Astrocyte of the cerebellum (primary cell): ENCODE results near the gene TMEM50B.
A peak's percentile ranks its signal among the peaks of the same experiment; 100 is the strongest.

Experiments used
- DNase-seq: peaks from one replicate; pipeline ENCODE4 v3.0.0-alpha.2; 2011; ENCODE audit warnings: low read depth
- H3K4me3 ChIP-seq: 2 replicates; pipeline ENCODE4 v1.5.1; 2011; ENCODE audit warnings: mild to moderate bottlenecking, low read depth, low read length, moderate library complexity
- CTCF ChIP-seq: IDR thresholded peaks from 2 replicates; pipeline ENCODE4 v1.5.1; 2012; ENCODE audit warnings: low read length, low read depth, moderate library complexity, mild to moderate bottlenecking; ENCODE audit errors: missing control alignments
- in situ Hi-C: cut with HindIII; loops from 2 replicates; pipeline ENCODE4 v1.10.0; 2017; ENCODE audit warnings: low sequenced_read_pairs

The TMEM50B gene

GRCh38 chr21:33411949-33412430 lies 67.8 kb downstream of the TMEM50B start:
- DNase-seq = no peak
- in situ Hi-C loops = no loop called here
- TF ChIP-seq CTCF = no peak
- no peak overlapping the region for H3K4me3 ChIP-seq

- in situ Hi-C loops = no loop called here
- no peak for DNase-seq
- no peak for TF ChIP-seq CTCF
- no peak overlapping the region for H3K4me3 ChIP-seq
Observed at GRCh38 chr21:33406493-33406892, 73.3 kb downstream of the TMEM50B start.

GRCh38 chr21:33403786-33404585 lies 75.8 kb downstream of the TMEM50B start:
- H3K4me3 ChIP-seq = peak overlapping the region; percentile 75
- peak; percentile 19 for DNase-seq
- TF ChIP-seq CTCF = no peak
- in situ Hi-C loops = no loop called here

GRCh38 chr21:33403128-33403785 lies 76.5 kb downstream of the TMEM50B start, which contains the start of gene IFNGR2:
Gene IFNGR2 (plus strand): TSS chr21:33403413. CDS start chr21:33403544, 131 bp downstream.
- DNase-seq = no peak
- TF ChIP-seq CTCF = no peak
- H3K4me3 ChIP-seq = peak within 1 kb of the TSS; percentile 75
- in situ Hi-C loops = no loop called here

- no peak for TF ChIP-seq CTCF
- in situ Hi-C loops = no loop called here
- DNase-seq = no peak
- peak overlapping the region; percentile 75 for H3K4me3 ChIP-seq
Observed at GRCh38 chr21:33402001-33402979, 77.5 kb downstream of the TMEM50B start.

GRCh38 chr21:33401630-33401992 lies 78.2 kb downstream of the TMEM50B start:
- in situ Hi-C loops = no loop called here
- no peak overlapping the region for H3K4me3 ChIP-seq
- TF ChIP-seq CTCF = no peak
- no peak for DNase-seq
